GM23248 (cell line): ENCODE measurements around the gene SOAT1.

Source experiments
- EZH2 ChIP-seq: fragments of 200-600 bp; sonication (generic); IDR thresholded peaks from 2 replicates; pipeline ENCODE4 v1.6.1; 2018; ENCODE audit warnings: antibody characterized with exemption, mild to moderate bottlenecking; ENCODE audit not compliant: insufficient read depth, poor library complexity, severe bottlenecking
- EZH2phosphoT487 ChIP-seq: fragments of 200-600 bp; sonication (generic); IDR thresholded peaks from 2 replicates; pipeline ENCODE4 v1.6.1; 2018; ENCODE audit warnings: antibody characterized with exemption, moderate library complexity, mild to moderate bottlenecking, low read depth; ENCODE audit not compliant: insufficient read depth

GRCh38 chr1:179296356-179297104 lies 2.9 kb downstream of the SOAT1 start:
- no peak for TF ChIP-seq EZH2phosphoT487
- no peak for TF ChIP-seq EZH2
